Upper lobe of left lung (tissue), 4 donors: Measurements from ENCODE around the gene YKT6.

Experiments
- CTCF ChIP-seq, 6 experiments: fragments of 450-650 bp in 4 of 6; fragments of 200-600 bp in 2 of 6; sonication (generic) in 2 of 6; IDR thresholded peaks; one replicate each; pipeline ENCODE4 v1.5.1; 2016 to 2019; ENCODE audit warnings: antibody characterized with exemption in 6 of 6
- EP300 ChIP-seq, 4 donors: sonication (generic); formaldehyde crosslinking; IDR thresholded peaks; one replicate each; pipeline ENCODE4 v1.5.1; 2017; ENCODE audit warnings: antibody characterized with exemption in 4 of 4, control low read depth in 2 of 4
- POLR2A ChIP-seq, 4 donors: fragments of 450-650 bp; IDR thresholded peaks; one replicate each; pipeline ENCODE4 v1.5.1; 2016 to 2017; ENCODE audit warnings: antibody characterized with exemption in 4 of 4, mild to moderate bottlenecking in 2 of 4
- POLR2AphosphoS5 ChIP-seq, 2 donors: sonication (generic); formaldehyde crosslinking; IDR thresholded peaks; one replicate each; pipeline ENCODE4 v1.5.1; 2017; ENCODE audit warnings: antibody characterized with exemption in 2 of 2

GRCh38 chr7:44235582-44236332, 35.0 kb downstream of the YKT6 start:
- TF ChIP-seq POLR2A (IDR thresholded peaks at IDR 0.05) (no peak), CTCF (IDR thresholded peaks at IDR 0.05) (no peak), POLR2AphosphoS5 (IDR thresholded peaks at IDR 0.05) (no peak), EP300 (IDR thresholded peaks at IDR 0.05) (no peak)
